K562 (cell line): Measurements from ENCODE around the gene WDR44. TPM values are rescaled to one million over a fixed set of nuclear protein-coding genes. Genes with fewer than 3 reads are reported as not detected.

Experiments used
- COPS2 ChIP-seq: fragments of 450-650 bp; conservative IDR thresholded peaks from 2 replicates; pipeline ENCODE4 v1.6.1; 2016; ENCODE audit warnings: mild to moderate bottlenecking, moderate library complexity
- GTF2E2 ChIP-seq: fragments of 200-800 bp; sonication (Bioruptor generic); IDR thresholded peaks from 2 replicates; pipeline ENCODE4 v1.6.1; 2016; ENCODE audit warnings: missing genetic modification characterization, missing compliant biosample characterization
- HIVEP1 ChIP-seq: fragments of 250-450 bp; sonication (Bioruptor Pico); IDR thresholded peaks from 2 replicates; pipeline ENCODE4 v1.4.0; 2020; ENCODE audit warnings: mild to moderate bottlenecking
- HMG20B ChIP-seq: fragments of 250-450 bp; sonication (Bioruptor Pico); IDR thresholded peaks from 2 replicates; pipeline ENCODE4 v1.5.0; 2021; ENCODE audit warnings: mild to moderate bottlenecking
- KLF13 ChIP-seq: fragments of 450-650 bp; IDR thresholded peaks from 2 replicates; pipeline ENCODE4 v1.6.1; 2016; ENCODE audit warnings: missing genetic modification characterization, low read depth, mild to moderate bottlenecking, missing compliant biosample characterization, moderate library complexity, borderline replicate concordance
- MTA3 ChIP-seq: fragments of 450-650 bp; formaldehyde crosslinking; IDR thresholded peaks from 2 replicates; pipeline ENCODE4 v1.6.1; 2017; ENCODE audit warnings: mild to moderate bottlenecking, borderline replicate concordance
- NKRF ChIP-seq: fragments of 450-650 bp; IDR thresholded peaks from 2 replicates; pipeline ENCODE4 v1.6.1; 2016; ENCODE audit warnings: borderline replicate concordance
- POLR2G ChIP-seq: fragments of 200-400 bp; formaldehyde crosslinking; IDR thresholded peaks from 2 replicates; pipeline ENCODE4 v1.6.1; 2017; ENCODE audit warnings: low read depth, mild to moderate bottlenecking, antibody characterized with exemption, low read length, moderate library complexity
- PTTG1 ChIP-seq: fragments of 450-650 bp; IDR thresholded peaks from 2 replicates; pipeline ENCODE4 v1.6.1; 2016; ENCODE audit warnings: low read depth, mild to moderate bottlenecking, missing genetic modification characterization, missing compliant biosample characterization
- RAD51 ChIP-seq: fragments of 450-650 bp; IDR thresholded peaks from 2 replicates; pipeline ENCODE4 v1.7.1; 2016; ENCODE audit warnings: low read depth, mild to moderate bottlenecking, borderline replicate concordance
- RBBP5 ChIP-seq: fragments of 200-600 bp; sonication (generic); IDR thresholded peaks from 2 replicates; pipeline ENCODE4 v1.6.1; 2012; ENCODE audit warnings: borderline replicate concordance, mild to moderate bottlenecking, low read length, control low read depth, inconsistent platforms; ENCODE audit not compliant: insufficient read depth, poor library complexity, severe bottlenecking
- SETDB1 ChIP-seq: IDR thresholded peaks from one replicate; pipeline ENCODE4 v1.6.1; 2012; ENCODE audit warnings: low read length, control low read depth, inconsistent platforms
- SMAD4 ChIP-seq: fragments of 250-450 bp; sonication (Bioruptor Pico); conservative IDR thresholded peaks from 2 replicates; pipeline ENCODE4 v1.8.0; 2021; ENCODE audit warnings: inconsistent platforms, mild to moderate bottlenecking, moderate library complexity
- TAF9B ChIP-seq: fragments of 450-650 bp; IDR thresholded peaks from 2 replicates; pipeline ENCODE4 v1.6.1; 2018; ENCODE audit warnings: mild to moderate bottlenecking; ENCODE audit not compliant: partially characterized antibody
- TOE1 ChIP-seq, 2 experiments: fragments of 450-650 bp in 1 of 2; sonication (generic) in 1 of 2; formaldehyde crosslinking in 1 of 2; IDR thresholded peaks; 2 replicates each; pipeline versions ENCODE4 v1.7.1 to v1.8.0; 2016 to 2022; ENCODE audit warnings: borderline replicate concordance in 2 of 2, mild to moderate bottlenecking in 2 of 2, antibody characterized with exemption in 1 of 2, inconsistent platforms in 1 of 2, low read depth in 1 of 2, missing genetic modification reagents in 1 of 2, moderate library complexity in 1 of 2
- TRIM28 ChIP-seq: fragments of 450-650 bp; IDR thresholded peaks from 2 replicates; pipeline ENCODE4 v1.6.1; 2017
- XRCC4 ChIP-seq: IDR thresholded peaks from one replicate; pipeline ENCODE4 v1.6.1; 2011; ENCODE audit not compliant: insufficient read depth, insufficient read length; ENCODE audit errors: extremely low read depth
- YY1 ChIP-seq, 3 experiments: IDR thresholded peaks; 2 replicates each; pipeline ENCODE4 v1.6.1; 2011; ENCODE audit warnings: low read length in 2 of 3, mild to moderate bottlenecking in 2 of 3, moderate library complexity in 2 of 3, borderline replicate concordance in 1 of 3, control low read depth in 1 of 3, low read depth in 1 of 3; ENCODE audit not compliant: insufficient read depth in 3 of 3, insufficient replicate concordance in 2 of 3, control insufficient read depth in 1 of 3, insufficient read length in 1 of 3; ENCODE audit errors: extremely low read depth in 1 of 3
- ZBTB2 ChIP-seq: fragments of 450-650 bp; IDR thresholded peaks from 2 replicates; pipeline ENCODE4 v1.6.1; 2016; ENCODE audit warnings: antibody characterized with exemption
- ZBTB8A ChIP-seq: fragments of 450-650 bp; IDR thresholded peaks from 2 replicates; pipeline ENCODE4 v1.6.1; 2018; ENCODE audit warnings: mild to moderate bottlenecking, moderate library complexity; ENCODE audit not compliant: partially characterized antibody
- ZC3H4 ChIP-seq: sonication (generic); formaldehyde crosslinking; IDR thresholded peaks from 2 replicates; pipeline ENCODE4 v1.9.0; 2021; ENCODE audit warnings: missing genetic modification reagents, borderline replicate concordance
- ZC3H8 ChIP-seq: fragments of 450-650 bp; IDR thresholded peaks from 2 replicates; pipeline ENCODE4 v1.6.1; 2017
- ZNF175 ChIP-seq: fragments of 200-800 bp; sonication (Bioruptor generic); IDR thresholded peaks from 2 replicates; pipeline ENCODE4 v1.6.1; 2016; ENCODE audit warnings: low read depth, mild to moderate bottlenecking, missing genetic modification characterization, missing compliant biosample characterization
- ZNF324 ChIP-seq: fragments of 250-450 bp; sonication (Bioruptor Pico); IDR thresholded peaks from 2 replicates; pipeline ENCODE4 v1.4.0; 2020; ENCODE audit warnings: mild to moderate bottlenecking
- polyA plus RNA-seq, 8 experiments: library from polyadenylated mRNA; depleted of rRNA in 4 of 8; stranded (reverse) in 5 of 8; unstranded in 3 of 8; fragments of >200 nt; fragmentation: Nextera tagmentation in 2 of 8; fragmentation: Illumina TruSeq in 1 of 8; extraction: Ambion mirVana in 2 of 8; extraction: Trizol in 1 of 8; gene quantifications; 2 replicates each; pipeline versions ENCODE4 v1.2.1 to v1.2.3, GENCODE V29; 2011 to 2014; ENCODE audit warnings: inconsistent platforms in 1 of 8, missing spikeins in 1 of 8
- total RNA-seq, 7 experiments: library from RNA; depleted of rRNA in 6 of 7; stranded (reverse); fragments of >200 nt in 6 of 7; fragmentation: Illumina TruSeq in 2 of 7; extraction: Trizol in 2 of 7; gene quantifications; 2 replicates each; pipeline versions ENCODE4 v1.2.1 to v1.2.3, GENCODE V29; 2011 to 2021; ENCODE audit warnings: low replicate concordance in 1 of 7

Gene WDR44
- total and polyA plus RNA-seq, 9 of the 15 experiments (the other 6 are each of a cell fraction or from before 2014, with no cell fraction given): 5.6 to 20.0 (median 14.6) TPM

- TF ChIP-seq RBBP5: peak; percentile 73
- TF ChIP-seq XRCC4: no peak
- TF ChIP-seq KLF13 (tag): 0 out of 2 replicates have a peak, but pooled peaks have one; percentile 17
- no peak for TF ChIP-seq ZNF175
- TF ChIP-seq ZC3H8: no peak
- no peak for TF ChIP-seq ZBTB2
- 0 out of 2 replicates have a peak, but pooled peaks have one; percentile 25 for TF ChIP-seq TRIM28
- TF ChIP-seq HIVEP1: no peak
- TF ChIP-seq ZC3H4 (CRISPR knock-in tag): peak; percentile 62; the same call in 1 of the 2 replicates
- peak; percentile 82 for TF ChIP-seq POLR2G
- TF ChIP-seq SMAD4 (CRISPR knock-in tag): peak; percentile 56; the same call in 1 of the 2 replicates
- 0 out of 2 replicates have a peak, but pooled peaks have one; percentile 2 for TF ChIP-seq GTF2E2 (tag)
- peak; percentile 22 for TF ChIP-seq TAF9B
- TF ChIP-seq RAD51: no peak
- TF ChIP-seq ZBTB8A: no peak
- no peak for TF ChIP-seq SETDB1
- TF ChIP-seq ZNF324 (CRISPR knock-in tag): no peak
- TF ChIP-seq COPS2: no peak
- TF ChIP-seq MTA3: 0 out of 2 replicates have a peak, but pooled peaks have one; percentile 35
- TF ChIP-seq HMG20B (CRISPR knock-in tag): no peak
- peak in 2 of 3 experiments; percentile 53 to 84 for TF ChIP-seq YY1 (IDR thresholded peaks at IDR 0.05; ENCODE audit: borderline replicate concordance in 1 of 3, control insufficient read depth in 1 of 3, extremely low read depth in 1 of 3, insufficient read depth in 3 of 3, insufficient read length in 1 of 3, insufficient replicate concordance in 2 of 3, low read depth in 1 of 3, low read length in 2 of 3)
- TF ChIP-seq NKRF: peak; percentile 66; the same call in 1 of the 2 replicates
- no peak for TF ChIP-seq PTTG1 (tag)
- peak; percentile 22; the same call in 1 of the 2 replicates for TF ChIP-seq TOE1 (IDR thresholded peaks at IDR 0.05; ENCODE audit: borderline replicate concordance)
- no peak for TF ChIP-seq TOE1 (CRISPR knock-in tag; IDR thresholded peaks at IDR 0.05; ENCODE audit: borderline replicate concordance, low read depth)
Observed at GRCh38 chrX:118346258-118347094, 570 bp downstream of the WDR44 start (continued).
